HG02852 (cell line): Measurements from ENCODE around the gene ARRDC2.
A peak's percentile ranks its signal among the peaks of the same experiment; 100 is the strongest.
"Not testable (repeated sequence)": the region's sequence is repeated elsewhere in the genome, so short reads cannot be mapped to it uniquely, and the experiment has no call there.

Experiments
- ATAC-seq: cut with Tn5 transposase; IDR thresholded peaks from one replicate; pipeline ENCODE4 v1.9.1; 2021; ENCODE audit warnings: mild to moderate bottlenecking, moderate library complexity; ENCODE audit not compliant: unreplicated experiment

The ARRDC2 gene

DNA sequence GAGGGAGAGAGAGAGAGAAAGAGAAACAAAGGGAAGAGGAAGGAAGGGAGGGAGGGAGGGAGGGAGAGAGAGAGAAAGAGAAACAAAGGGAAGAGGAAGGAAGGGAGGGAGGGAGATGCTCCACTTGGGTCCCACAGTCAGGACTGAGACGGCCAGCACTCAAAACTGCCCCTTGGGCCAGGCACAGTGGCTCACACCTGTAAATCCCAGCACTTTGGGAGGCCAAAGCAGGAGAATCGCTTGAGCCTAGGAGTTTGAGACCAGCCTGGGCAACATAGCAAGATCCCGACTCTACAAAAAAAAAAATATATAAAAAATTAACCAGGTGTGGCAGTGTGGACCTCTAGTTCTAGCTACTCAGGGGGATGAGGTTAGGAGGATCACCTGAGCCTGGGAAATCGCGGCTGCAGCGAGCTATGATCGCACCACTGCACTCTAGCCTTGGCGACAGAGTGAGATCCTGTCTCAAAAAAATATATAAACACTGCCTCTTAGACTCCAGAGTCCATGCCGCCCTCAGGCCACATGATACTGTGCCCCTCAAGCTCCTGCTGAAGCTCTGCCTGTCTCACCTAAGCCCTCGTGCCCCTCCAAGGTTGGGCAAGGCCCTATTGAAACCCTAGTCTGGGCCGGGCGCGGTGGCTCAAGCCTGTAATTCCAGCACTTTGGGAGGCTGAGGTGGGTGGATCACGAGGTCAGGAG is 8.4 kb downstream of the ARRDC2 start:
- no peak for ATAC-seq

- ATAC-seq: no peak
Observed at GRCh38 chr19:18017275-18018083, 9.5 kb downstream of the ARRDC2 start.

DNA sequence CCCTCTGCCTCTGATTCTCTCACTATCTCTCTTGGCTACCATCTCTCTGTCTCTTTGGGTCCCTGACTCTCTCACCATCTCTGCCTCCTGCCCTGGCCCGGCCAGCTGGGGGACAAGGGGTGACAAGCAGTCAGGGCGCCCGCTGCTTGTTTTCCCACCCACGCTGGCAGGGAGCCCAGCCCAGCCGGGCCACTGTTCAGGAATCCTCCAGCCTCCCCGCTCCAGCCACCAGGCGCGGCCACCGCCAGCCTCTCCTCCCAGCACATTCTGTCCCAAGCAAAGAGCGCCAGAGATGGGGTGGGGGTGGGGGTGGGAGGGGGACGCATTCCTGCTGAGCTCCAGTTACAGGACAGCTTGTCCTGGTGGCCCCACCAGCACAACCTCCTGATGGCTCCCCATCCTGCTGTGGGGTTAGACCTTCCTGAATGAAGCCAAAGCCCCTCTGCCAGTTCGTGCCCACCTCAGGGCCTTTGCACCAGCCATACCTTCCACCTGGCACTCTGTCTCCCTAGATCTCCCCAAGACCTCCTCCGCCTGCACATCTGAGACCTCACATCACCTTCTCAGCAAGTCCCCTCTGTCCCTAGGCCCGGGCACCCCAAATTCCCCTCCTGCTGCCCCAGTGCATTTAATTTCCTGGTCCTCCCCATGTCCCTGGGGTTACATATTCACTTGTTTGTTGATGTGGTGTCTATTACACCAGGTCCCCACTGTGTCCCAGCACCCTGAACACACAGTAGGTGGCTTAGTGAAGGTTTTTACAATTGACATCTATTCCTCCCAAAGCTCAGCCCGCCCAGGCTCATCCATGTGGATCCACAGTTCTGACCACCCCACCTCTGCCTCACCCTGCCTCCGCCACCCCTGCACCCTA is 12.5 kb downstream of the ARRDC2 start:
- no peak for ATAC-seq

- ATAC-seq: no peak
Observed at GRCh38 chr19:18021121-18021755, 13.3 kb downstream of the ARRDC2 start.

DNA sequence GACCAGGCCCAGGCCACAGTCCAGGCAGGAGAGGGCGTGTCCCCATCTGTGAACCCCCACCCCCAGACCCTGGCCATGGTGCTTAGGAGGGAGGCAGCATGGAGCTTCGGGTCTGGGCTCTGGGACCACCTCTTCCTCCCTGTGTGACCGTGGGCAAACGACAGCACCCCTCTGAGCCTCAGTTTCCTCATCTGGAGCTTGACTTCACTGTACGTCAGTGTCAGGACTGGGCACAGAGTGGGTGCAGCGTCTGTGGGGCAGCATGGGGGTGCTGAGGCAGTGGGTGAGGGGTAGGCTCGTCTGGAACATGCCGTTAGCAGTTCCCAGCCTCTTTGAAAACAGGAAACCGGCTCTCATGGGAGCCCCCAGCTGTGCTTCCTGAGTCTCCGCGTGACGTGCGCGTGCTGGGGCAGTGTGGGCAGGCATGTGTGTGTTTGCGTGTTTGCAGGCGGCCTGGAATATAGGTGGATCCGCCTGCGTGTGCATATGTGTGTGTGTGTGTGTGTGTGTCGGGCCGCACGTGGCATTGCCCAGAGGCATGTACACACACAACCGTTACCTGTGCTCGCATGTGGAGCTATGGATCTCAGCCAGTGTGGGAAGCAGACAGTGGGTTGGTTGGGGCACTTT is 15.8 kb downstream of the ARRDC2 start:
- no peak for ATAC-seq

DNA sequence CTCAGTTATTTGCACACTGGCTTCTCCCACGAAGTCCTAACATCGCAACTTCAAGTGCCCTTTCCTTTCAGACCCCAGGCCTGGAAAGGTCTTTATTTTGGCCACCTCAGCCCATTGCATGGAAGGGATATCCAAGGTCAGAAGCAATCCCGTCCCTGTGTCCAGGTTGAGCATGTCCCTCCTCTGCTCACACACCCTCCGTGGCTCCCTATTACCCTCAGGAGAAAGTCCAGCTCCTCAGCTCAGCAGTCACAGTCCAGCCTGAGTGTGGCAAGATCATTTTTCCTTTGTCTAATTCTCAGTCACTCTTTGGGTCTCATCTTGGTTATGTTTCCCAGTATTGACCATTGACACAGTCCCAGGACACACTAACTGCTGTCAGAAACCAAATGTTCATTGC is 19.2 kb downstream of the ARRDC2 start:
- no peak for ATAC-seq

GRCh38 chr19:18029617-18030338 is 21.8 kb downstream of the ARRDC2 start:
- ATAC-seq: no peak

GRCh38 chr19:18031401-18031800 is 23.4 kb downstream of the ARRDC2 start:
- ATAC-seq: not testable (repeated sequence)

GRCh38 chr19:18032102-18032501 is 24.1 kb downstream of the ARRDC2 start:
- ATAC-seq: not testable (repeated sequence)

- ATAC-seq: no peak
Observed at GRCh38 chr19:18041054-18041453, 33.1 kb downstream of the ARRDC2 start.

DNA sequence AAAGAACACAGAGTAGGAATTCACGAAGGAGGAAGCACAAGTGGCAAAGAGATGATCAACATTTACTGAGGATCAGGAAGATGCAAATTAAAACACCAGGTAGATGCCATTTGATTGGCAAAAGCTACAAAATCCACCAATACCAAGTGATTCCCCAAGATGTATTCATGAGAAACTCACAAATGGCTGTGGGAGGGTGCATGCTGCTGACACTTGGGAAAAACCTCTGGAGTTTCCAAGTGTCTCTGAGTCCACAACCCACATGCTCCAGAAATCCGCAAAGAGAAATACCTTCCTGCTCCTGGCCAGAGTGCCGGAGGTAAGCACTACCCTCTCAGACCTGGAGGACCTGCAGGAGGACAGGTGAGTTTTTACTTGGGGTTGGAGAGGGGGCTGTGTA is 35.7 kb downstream of the ARRDC2 start:
- no peak for ATAC-seq

GRCh38 chr19:18044825-18045304 is 36.9 kb downstream of the ARRDC2 start:
- peak; percentile 93 for ATAC-seq

DNA sequence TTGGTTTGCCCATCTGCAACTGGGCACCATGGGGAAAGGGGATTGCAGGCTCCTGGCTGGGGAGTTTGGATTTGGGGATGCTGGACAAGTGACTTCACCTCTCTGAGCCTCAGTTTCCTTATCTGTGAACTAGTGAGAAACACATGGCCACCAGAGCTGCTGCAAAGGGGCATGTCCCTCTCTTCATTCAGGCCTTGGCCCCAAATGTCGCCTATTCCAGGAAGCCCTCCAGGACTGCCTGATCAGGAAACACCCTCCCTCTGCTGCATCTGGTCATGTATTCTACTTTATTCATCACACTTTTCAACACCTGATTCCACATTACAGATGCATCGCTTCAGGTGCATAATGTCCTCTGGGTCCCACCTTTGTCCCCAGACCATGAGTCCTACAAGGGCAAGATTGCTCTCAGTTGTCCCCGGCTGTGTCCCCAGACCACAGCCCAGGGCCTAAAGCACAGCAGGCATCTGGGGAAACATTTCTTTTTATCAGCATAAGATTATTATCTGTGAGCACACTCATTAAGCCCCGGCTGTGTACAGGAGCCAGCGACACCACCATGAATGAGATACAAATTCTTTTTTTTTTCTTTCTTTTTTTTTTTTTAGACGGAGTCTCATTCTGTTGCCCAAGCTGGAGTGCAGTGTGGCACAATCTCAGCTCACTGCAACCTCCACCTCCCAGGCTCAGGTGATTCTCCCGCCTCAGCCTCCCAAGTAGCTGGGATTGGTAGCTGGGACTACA is 37.5 kb downstream of the ARRDC2 start:
- ATAC-seq: no peak

DNA sequence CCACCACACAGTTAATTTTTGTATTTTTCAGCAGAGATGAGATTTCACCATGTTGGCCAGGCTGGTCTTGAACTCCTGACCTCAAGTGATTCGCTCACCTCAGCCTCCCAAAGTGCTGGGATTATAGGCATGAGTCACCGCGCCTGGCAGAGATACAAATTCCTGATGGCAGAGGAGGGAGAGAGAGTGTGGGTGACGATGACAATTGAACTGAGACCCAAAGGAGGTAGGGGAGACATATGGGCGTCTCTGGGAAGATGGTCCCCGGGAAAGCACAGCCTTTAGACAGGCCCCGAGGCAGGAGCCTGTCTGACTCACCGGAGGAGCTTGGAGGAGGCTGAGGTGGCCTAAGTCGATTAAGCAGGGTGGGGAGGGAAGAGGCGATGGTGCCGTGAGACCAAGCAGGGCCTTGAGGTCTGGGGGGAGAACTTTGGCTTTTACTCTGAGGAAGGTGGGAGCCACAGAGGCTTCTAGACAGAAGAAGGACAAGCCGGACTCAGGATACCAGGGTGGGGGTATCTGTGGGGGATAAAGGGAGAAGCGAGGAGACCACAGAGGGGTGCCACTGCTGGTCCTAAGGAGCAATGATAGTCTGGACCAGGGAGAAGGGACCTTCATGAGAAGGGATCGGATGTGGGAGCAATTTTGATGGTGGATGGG is 38.2 kb downstream of the ARRDC2 start:
- ATAC-seq: no peak

- no peak for ATAC-seq
Observed at GRCh38 chr19:18049385-18049784, 41.4 kb downstream of the ARRDC2 start.

- ATAC-seq: no peak
Observed at GRCh38 chr19:18051887-18052286, 43.9 kb downstream of the ARRDC2 start.

DNA sequence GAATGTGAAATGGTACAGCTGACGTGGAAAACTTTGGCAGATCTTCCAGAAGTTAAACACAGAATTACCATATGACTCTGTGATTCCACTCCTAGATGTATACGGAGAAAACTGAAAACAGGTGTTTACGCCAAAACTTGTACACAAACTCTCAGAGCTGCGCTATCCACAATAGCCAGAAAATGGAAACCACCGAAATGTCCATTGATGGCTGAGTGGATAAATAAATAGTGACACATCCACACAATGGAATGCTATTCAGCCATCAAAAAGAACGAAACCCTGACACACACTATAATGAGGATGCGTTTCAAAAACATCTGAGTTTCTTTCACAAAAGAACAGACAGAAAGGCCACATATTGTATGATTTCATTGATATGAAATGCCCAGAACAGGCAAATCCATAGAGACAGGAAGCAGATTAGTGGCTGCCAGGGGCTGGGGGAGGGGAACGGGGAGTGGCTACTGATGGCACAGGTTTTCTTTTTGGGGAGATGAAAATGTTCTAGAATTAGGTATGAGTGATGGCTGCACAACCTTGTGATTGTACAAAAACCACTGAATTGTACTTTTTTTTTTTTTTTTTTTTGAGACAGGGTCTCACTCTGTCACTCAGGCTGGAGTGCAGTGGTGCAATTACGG is 45.7 kb downstream of the ARRDC2 start:
- ATAC-seq: no peak

GRCh38 chr19:18055967-18056366 is 48.0 kb downstream of the ARRDC2 start:
- ATAC-seq: no peak
